Body of pancreas (tissue), 4 donors: Measurements from ENCODE around the gene ZC3H4.

ENCODE experiments used
- CTCF ChIP-seq, 7 experiments: fragments of 450-650 bp in 4 of 7; fragments of 200-600 bp in 3 of 7; sonication (generic) in 3 of 7; IDR thresholded peaks; one replicate each; pipeline ENCODE4 v1.5.1; 2016 to 2019; ENCODE audit warnings: antibody characterized with exemption in 7 of 7
- POLR2A ChIP-seq, 3 donors: fragments of 450-650 bp; IDR thresholded peaks; one replicate each; pipeline ENCODE4 v1.6.1; 2016; ENCODE audit warnings: antibody characterized with exemption in 3 of 3, mild to moderate bottlenecking in 2 of 3

DNA sequence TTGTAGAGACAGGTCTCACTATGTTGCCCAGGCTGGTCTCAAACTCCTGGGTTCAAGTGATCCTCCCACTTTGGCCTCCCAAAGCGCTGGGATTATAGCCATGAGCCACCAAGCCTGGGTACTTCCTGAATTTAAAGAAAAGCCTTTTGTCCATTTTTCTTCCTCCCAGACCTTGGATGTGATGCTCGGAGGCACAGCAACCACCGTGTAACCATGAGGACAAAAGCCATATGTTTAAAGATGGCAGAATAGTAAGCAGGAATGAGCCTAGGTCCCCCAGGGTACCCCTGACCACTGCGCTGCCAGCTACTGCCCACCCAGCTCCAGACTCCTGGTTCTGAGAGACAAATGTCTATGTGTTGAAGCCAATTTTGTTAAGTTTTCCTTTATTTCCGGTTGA is 31.1 kb downstream of the ZC3H4 start:
- no peak for TF ChIP-seq CTCF (IDR thresholded peaks at IDR 0.05)
- no peak for TF ChIP-seq POLR2A (IDR thresholded peaks at IDR 0.05)
